Eye (tissue), 1 donor: ENCODE measurements around the gene MBL2.

Experiments
- DNase-seq: peaks from one replicate; pipeline ENCODE4 v3.0.0-alpha.2; 2015

The MBL2 gene

GRCh38 chr10:52771534-52772445 is 794 bp downstream of the MBL2 start:
- DNase-seq = no peak

DNA sequence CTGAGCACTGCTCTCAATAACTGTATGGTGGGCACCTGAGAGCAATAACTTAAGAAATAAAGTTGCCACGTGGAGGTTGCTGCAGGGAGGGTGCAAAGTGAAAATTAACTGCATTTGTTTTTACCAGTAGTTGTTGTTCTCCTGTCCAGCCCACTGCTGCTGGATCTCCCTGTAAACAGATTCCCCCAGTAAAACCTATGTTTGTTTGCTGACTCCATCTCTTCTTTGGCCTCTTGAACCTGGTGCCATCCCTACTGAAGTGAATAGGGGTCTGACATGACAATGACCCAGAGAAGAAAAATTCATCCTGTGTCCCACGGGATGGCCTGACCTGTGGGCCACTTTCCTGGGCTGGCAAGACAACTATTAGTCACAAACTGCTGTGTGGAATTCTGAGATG is 1.7 kb downstream of the MBL2 start:
- no peak for DNase-seq

DNA sequence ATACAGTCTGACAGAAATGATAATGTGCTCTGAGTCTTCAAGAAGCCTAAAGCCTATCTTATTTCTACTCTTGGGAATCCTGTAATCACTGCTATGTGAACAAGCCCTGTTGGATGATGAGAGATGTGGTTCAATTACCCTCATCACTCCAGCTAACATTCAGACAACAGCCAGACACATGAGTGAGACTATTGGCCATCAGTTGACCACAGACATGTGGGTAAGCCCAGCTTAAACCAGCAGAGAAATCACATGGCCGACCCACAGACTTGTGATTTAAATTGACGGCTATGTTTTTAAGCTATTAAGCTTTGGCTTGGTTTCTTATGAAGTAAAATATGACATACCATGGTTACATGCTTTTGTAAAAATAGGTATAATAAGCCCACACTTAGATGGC is 2.6 kb downstream of the MBL2 start:
- no peak for DNase-seq

DNA sequence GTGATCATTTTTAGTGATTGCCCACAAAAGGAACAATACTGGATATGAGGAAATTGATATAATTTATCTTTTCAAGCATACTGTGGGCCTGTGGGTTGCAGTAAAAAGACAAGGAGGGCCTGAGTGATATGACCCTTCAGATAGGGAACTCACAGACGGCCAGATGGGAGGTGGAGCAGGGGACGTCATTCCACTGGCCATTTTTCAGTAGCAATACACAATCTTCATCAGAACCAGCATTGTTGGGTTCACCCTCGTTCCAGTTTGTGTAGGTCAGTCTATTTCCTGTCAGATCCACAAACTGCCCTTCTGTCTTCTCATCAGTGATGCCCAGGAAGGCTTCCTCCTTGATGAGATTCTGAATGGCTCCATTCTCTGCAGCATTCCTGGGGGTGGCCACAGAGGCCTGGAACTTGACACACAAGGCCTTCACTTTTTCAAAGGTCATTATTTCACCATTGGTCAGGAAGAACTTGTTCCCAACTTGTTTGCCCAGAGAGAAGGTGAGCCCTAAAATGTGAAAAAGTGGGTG is 4.5 kb downstream of the MBL2 start:
- DNase-seq = no peak

GRCh38 chr10:52762088-52762487 is 10.5 kb downstream of the MBL2 start:
- DNase-seq = no peak

DNA sequence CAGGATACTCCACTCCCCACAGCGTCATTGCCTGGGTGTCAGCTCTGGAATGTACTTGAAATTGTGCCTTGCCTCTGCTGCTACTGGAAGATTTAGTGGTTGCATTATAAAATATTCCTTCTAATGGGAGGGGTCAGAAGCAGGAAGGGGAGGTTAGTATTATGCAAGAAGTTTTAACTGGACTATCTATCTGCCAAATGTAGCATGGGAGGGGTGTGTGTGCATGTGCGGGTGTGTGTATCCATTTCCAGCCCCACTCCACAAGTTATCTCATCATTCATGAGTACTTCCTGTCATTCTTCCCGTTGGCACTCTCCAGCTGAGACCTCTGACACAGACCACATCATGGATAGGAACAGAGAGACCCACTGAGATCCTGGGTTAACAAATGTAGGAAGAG is 13.4 kb downstream of the MBL2 start:
- no peak for DNase-seq

GRCh38 chr10:52758406-52758805 is 14.2 kb downstream of the MBL2 start:
- no peak for DNase-seq

- no peak for DNase-seq
Observed at GRCh38 chr10:52757773-52758172, 14.8 kb downstream of the MBL2 start.

DNA sequence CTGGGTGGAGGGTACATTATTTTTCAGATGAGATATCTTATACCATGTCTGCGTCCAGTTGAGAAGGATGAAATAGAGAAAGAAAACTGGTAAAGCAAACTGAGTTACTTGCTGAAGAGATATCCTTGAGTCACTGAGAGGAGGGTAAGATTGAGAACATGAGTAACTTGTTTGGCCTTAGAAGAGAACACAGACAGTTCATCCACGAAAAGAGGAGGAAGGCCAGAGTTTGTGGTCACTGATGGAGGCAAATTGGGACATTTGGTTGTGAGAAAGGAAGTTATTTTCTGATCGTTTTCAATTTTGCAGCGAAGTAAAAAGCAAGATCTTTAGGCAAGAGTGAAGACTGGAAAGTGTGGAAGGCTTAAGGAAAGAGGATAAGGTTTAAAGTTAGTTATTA is 15.6 kb downstream of the MBL2 start:
- no peak for DNase-seq

DNA sequence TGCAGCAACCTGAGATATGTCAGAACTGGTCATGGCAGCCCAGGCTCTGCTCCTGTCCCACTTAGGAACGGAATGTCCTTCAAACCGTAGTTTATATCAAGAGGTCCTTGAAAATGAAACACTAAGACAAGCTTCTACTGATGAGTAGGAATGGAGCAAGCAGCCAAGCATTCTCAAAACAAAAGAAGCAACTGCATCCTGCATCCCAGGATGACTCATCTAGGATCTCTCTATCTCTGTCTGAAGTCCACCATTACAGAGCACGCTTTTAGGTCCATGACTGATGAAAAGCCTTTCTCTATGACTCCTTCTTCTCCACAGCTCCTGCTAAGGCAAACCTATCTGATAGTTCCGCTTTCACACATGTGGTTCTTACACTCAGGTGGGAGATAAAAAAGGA is 16.3 kb downstream of the MBL2 start:
- no peak for DNase-seq

GRCh38 chr10:52755297-52756062 is 17.1 kb downstream of the MBL2 start:
- DNase-seq = no peak

- DNase-seq = no peak
Observed at GRCh38 chr10:52752801-52753445, 19.7 kb downstream of the MBL2 start.

GRCh38 chr10:52752261-52752660 is 20.3 kb downstream of the MBL2 start:
- no peak for DNase-seq

DNA sequence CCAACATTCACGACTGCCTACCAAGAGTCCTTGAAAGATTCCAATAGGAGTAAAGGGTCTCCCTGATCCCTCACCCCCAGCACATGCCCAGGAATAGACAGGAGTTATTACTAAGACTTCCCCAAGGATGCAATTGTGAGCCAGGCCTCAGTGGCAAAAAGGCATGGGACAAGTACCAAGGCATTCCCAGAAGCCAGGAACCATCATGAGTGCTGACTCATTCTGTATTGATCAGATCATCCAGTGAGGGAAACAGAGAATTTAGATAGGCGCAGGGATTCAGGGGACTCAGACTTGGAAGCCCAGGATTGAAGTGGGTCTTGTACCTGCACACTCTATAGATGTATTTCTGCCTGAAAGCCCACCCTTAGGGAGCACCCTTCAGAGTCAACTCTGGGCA is 21.2 kb downstream of the MBL2 start:
- no peak for DNase-seq

GRCh38 chr10:52750629-52751028 is 22.0 kb downstream of the MBL2 start:
- no peak for DNase-seq

DNA sequence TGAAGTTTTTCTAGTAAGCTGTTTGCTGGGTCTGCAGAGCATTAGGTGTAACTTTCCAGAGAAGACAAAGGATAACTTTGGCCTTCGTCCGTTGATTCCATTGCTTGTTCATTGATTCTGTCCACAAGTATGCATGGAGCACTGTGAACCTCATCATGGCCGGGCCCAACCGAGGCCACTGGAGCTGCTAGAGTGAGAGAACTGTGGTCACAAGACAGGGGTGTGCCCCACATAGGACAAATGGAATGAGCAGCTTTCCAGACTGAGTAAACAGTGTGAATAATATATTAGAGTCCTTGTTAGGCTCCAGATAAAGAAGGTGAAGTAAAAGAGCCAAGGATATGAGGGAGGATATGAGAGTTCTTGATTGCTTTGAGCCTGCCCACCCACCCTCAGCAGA is 24.9 kb downstream of the MBL2 start:
- DNase-seq = no peak

DNA sequence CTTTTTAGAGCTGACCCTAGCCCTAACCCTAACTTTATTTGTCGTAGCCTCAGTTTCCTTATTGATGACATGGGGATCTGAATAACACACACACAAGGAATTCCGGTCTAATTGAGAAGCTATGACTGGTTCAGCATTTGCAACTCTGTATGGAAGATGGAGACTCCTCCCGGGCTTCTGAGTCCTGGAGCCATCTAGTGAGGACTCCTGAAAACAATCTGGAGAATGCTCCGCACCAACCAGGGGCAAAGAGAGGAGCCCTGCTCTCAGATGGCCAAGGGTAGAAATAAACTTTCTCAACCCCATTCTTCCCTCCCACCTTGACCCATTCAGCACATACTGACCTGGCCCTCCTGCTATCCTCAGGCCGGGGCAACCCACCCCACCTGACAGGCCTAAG is 26.4 kb downstream of the MBL2 start:
- DNase-seq = no peak

DNA sequence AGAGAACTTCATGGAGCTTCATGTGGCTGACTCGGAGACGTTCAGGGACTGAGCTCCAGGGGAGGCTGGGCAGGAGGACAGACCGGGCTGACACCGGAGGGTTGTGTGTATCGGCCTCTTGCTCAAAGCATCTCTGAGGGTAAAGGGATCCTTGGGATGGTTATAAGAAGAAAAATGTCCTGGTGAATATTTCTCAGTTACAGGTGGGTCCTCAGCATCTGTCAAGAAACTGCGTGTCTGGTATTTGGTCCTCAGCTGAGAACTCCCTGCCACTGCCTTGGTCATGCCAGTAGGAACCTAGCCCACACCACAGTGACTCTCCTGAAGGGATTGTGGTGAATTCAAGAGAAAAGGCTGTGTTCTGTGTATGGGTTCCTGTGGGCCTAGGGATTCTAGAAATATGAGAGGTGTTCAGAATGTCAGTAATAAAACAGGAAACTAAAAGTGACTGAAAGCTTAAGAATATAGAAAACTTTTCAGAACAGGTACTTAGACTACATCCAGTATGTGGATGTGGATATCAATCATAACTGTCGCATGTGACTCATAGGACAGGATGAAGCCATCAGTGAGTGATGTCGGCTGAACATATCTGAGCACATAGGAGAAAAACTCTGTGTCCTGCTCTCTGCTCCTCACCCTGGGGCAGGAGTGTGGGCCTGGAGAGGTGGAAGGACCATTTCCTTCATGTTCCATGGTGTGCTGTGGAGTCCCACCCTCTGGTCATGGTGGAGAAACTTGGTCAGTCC is 28.4 kb downstream of the MBL2 start:
- no peak for DNase-seq

DNA sequence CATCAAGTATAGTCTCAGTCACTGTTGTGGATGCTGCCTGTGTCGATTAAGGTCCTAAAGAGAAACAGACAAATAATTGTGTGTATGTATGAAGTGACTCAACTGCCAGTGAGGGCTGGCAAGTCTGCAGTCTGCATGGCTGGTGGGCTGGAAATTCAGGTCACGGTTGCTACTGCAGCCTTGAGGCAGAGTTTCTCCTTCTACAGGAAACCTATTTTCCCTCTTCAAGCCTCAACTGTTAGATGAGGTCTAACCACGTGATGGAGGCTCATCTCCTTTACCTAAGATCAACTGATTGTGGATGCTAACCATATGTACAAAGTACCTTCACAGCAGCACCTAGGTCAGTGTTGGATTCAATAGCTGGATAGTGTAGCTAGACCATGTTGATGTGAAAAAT is 29.9 kb downstream of the MBL2 start:
- DNase-seq = no peak

- DNase-seq = no peak
Observed at GRCh38 chr10:52741851-52742250, 30.7 kb downstream of the MBL2 start.

DNA sequence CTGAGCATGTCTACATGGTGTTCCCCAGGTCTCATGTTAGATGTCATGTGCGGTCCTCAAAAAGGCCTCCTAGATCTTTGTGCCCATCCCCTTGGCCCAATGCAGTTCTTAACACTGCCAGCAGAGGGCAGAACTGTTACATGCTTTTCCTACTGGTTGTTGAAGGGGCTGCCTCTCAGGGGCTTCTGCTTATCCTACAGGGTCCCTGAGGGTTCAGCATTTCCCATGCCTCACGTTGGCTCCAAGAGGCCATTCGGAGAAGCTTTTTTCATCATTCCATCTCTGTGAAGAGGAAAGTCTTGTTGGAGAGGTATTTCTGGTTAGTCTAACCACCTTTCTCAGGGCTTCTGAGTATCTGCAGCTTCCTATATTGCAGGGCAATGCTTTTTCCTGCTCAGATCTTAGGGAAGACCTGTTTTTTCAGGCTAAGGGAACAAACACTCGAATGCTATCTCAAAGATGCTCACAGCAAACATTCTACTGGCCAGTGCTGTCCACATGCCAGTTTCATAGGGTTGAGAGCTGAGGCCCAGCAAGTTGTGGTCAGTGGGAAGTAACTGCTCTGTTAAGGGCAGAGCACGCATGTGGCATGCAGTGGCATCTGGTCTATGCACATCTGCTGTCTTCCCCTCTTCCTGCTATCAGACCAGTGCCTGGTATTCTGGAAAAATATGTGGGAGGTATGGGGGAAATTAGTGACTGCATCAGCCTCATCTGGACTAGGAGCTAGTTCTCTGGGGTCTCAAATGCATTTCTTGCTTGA is 31.5 kb downstream of the MBL2 start:
- DNase-seq = peak; percentile 64

DNA sequence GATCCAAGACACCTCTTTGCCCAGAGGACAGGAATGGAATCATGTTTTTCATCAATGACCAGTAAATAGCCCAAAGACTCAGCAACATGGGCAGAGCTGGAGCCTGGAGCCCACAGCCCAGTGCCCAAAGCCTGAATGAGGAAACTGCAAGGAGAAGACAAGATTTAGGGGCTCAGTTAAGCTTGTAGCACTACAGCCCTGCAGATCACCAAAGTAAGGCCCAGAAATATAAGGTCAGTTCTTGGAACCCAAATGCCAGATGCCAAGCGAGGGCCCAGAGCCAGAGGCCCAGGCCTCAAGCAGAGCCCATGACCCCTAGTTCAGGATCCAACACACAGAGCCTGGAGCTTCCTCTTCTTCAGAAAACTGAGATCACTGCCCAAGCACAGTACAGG is 32.4 kb downstream of the MBL2 start:
- no peak for DNase-seq
